H1 (cell line): ENCODE data around the gene CDKN2B-AS1. TPM values are rescaled to one million over a fixed set of nuclear protein-coding genes. Genes with fewer than 3 reads are reported as not detected.

Source experiments
- CTCF ChIA-PET: fragments of 300-600 bp; sonication (Branson Sonifier 250); formaldehyde crosslinking; loops from one replicate; lab custom pipeline; 2021; ENCODE audit not compliant: partially characterized antibody; lab: Charles Lee
- POLR2A ChIA-PET: fragments of 300-600 bp; sonication (Branson Sonifier 250); formaldehyde crosslinking; loops from one replicate; lab custom pipeline; 2021; ENCODE audit warnings: inconsistent platforms; ENCODE audit not compliant: partially characterized antibody; lab: Charles Lee
- DNase-seq, 2 experiments: peaks; one replicate each; pipeline versions ENCODE4 v3.0.0 to v3.0.0-alpha.2; 2010 to 2022; ENCODE audit warnings: low spot score in 2 of 2, low read depth in 1 of 2, mixed read lengths in 1 of 2
- FAIRE-seq: peaks from 2 replicates; lab custom pipeline; 2011; peaks lifted over from hg19 to GRCh38; lab: Jason Lieb, UNC
- H2AFZ ChIP-seq: 2 replicates; pipeline ENCODE4 v1.8.1; 2012; ENCODE audit warnings: low read length, inconsistent platforms
- H2AK5ac ChIP-seq: 2 replicates; pipeline ENCODE4 v1.6.1; 2013; ENCODE audit warnings: low read depth, low read length
- H2BK120ac ChIP-seq: replicated peaks from 2 replicates; pipeline ENCODE3; 2013; ENCODE audit warnings: low read depth, low read length, inconsistent platforms
- H2BK12ac ChIP-seq: 2 replicates; pipeline ENCODE4 v1.6.1; 2013; ENCODE audit warnings: low read depth, low read length
- H2BK15ac ChIP-seq: 2 replicates; pipeline ENCODE4 v1.6.1; 2013; ENCODE audit warnings: low read length
- H2BK20ac ChIP-seq: 2 replicates; pipeline ENCODE4 v1.6.1; 2013; ENCODE audit warnings: low read length
- H2BK5ac ChIP-seq: 2 replicates; pipeline ENCODE4 v1.6.1; 2013; ENCODE audit warnings: low read depth, low read length
- H3K14ac ChIP-seq: 2 replicates; pipeline ENCODE4 v1.6.1; 2013; ENCODE audit warnings: inconsistent platforms; ENCODE audit not compliant: insufficient read length
- H3K18ac ChIP-seq: 2 replicates; pipeline ENCODE4 v1.6.1; 2013; ENCODE audit warnings: low read length; ENCODE audit errors: extremely low read depth
- H3K23ac ChIP-seq: 2 replicates; pipeline ENCODE4 v1.6.1; 2013; ENCODE audit warnings: inconsistent platforms; ENCODE audit not compliant: insufficient read length
- H3K23me2 ChIP-seq: 2 replicates; pipeline ENCODE4 v1.6.1; 2013; ENCODE audit warnings: low read depth, low read length
- H3K27ac ChIP-seq: 2 replicates; pipeline ENCODE4 v1.6.1; 2011; ENCODE audit warnings: low read depth, low read length, inconsistent platforms
- H3K27me3 ChIP-seq, 4 experiments: replicated peaks in 1 of 4; 1 replicate in 1 of 4; 2 replicates in 3 of 4; pipeline versions ENCODE4 v1.6.1 to v1.8.1; 2011 to 2013; ENCODE audit warnings: low read length in 3 of 4, mild to moderate bottlenecking in 3 of 4, inconsistent platforms in 2 of 4, mixed read lengths in 2 of 4, moderate library complexity in 1 of 4; ENCODE audit not compliant: control insufficient read depth in 3 of 4, insufficient read depth in 3 of 4; ENCODE audit errors: extremely low read depth in 1 of 4
- H3K36me3 ChIP-seq, 4 experiments: 2 replicates each; pipeline versions ENCODE4 v1.6.1 to v1.8.1; 2011 to 2013; ENCODE audit warnings: mild to moderate bottlenecking in 4 of 4, low read length in 3 of 4, moderate library complexity in 2 of 4, control low read depth in 1 of 4, inconsistent platforms in 1 of 4; ENCODE audit not compliant: insufficient read depth in 4 of 4, control insufficient read depth in 2 of 4
- H3K4ac ChIP-seq: replicated peaks from 2 replicates; pipeline ENCODE3; 2013; ENCODE audit warnings: low read length, low read depth, mixed read lengths, inconsistent platforms; ENCODE audit not compliant: insufficient read length
- H3K4me1 ChIP-seq, 4 experiments: replicated peaks in 1 of 4; 1 replicate in 1 of 4; 2 replicates in 3 of 4; pipeline versions ENCODE4 v1.6.1 to v1.8.1; 2011 to 2013; ENCODE audit warnings: low read length in 3 of 4, inconsistent platforms in 2 of 4, mixed read lengths in 1 of 4; ENCODE audit not compliant: insufficient read depth in 4 of 4, control insufficient read depth in 3 of 4
- H3K4me2 ChIP-seq, 2 experiments: 2 replicates each; pipeline versions ENCODE4 v1.6.1 to v1.8.1; 2011 to 2013; ENCODE audit warnings: low read depth in 2 of 2, low read length in 2 of 2, control low read depth in 1 of 2, inconsistent platforms in 1 of 2, mild to moderate bottlenecking in 1 of 2; ENCODE audit not compliant: insufficient read depth in 1 of 2
- H3K4me3 ChIP-seq, 4 experiments: fragments of 200-600, 300-600 bp in 1 of 4; sonication (generic), shearing (Covaris generic), sonication (Bioruptor Twin) in 1 of 4; 2 replicates each; pipeline versions ENCODE4 v1.5.1 to v1.8.1; 2011 to 2016; ENCODE audit warnings: low read length in 4 of 4, low read depth in 3 of 4, control low read depth in 2 of 4, inconsistent platforms in 2 of 4, mild to moderate bottlenecking in 2 of 4, mixed read lengths in 1 of 4, moderate library complexity in 1 of 4; ENCODE audit not compliant: insufficient read depth in 2 of 4; ENCODE audit errors: extremely low read depth in 1 of 4
- H3K56ac ChIP-seq: replicated peaks from 2 replicates; pipeline ENCODE3; 2013; ENCODE audit warnings: low read depth, mild to moderate bottlenecking, mixed read lengths, low read length, inconsistent platforms; ENCODE audit not compliant: insufficient read length
- H3K79me1 ChIP-seq: 2 replicates; pipeline ENCODE4 v1.6.1; 2013; ENCODE audit warnings: low read depth, low read length, control low read depth
- H3K79me2 ChIP-seq, 2 experiments: 2 replicates each; pipeline versions ENCODE4 v1.6.1 to v1.8.1; 2012 to 2013; ENCODE audit warnings: low read length in 2 of 2, mild to moderate bottlenecking in 2 of 2, inconsistent platforms in 1 of 2; ENCODE audit not compliant: insufficient read depth in 2 of 2, control insufficient read depth in 1 of 2
- H3K9ac ChIP-seq, 4 experiments: replicated peaks in 1 of 4; 1 replicate in 1 of 4; 2 replicates in 3 of 4; pipeline versions ENCODE4 v1.6.1 to v1.8.1; 2011 to 2013; ENCODE audit warnings: low read depth in 3 of 4, low read length in 3 of 4, control low read depth in 2 of 4, mild to moderate bottlenecking in 2 of 4, moderate library complexity in 2 of 4, inconsistent platforms in 1 of 4; ENCODE audit errors: extremely low read depth in 1 of 4
- H3K9me3 ChIP-seq, 2 experiments: 2 replicates each; pipeline versions ENCODE4 v1.6.1 to v1.8.1; 2012 to 2013; ENCODE audit warnings: mild to moderate bottlenecking in 2 of 2, moderate library complexity in 2 of 2, control low read depth in 1 of 2, inconsistent platforms in 1 of 2, low read depth in 1 of 2, low read length in 1 of 2, mixed read lengths in 1 of 2; ENCODE audit not compliant: insufficient read depth in 2 of 2
- H4K20me1 ChIP-seq, 2 experiments: replicated peaks in 1 of 2; 2 replicates each; pipeline versions ENCODE3 to v1.8.1; 2011 to 2013; ENCODE audit warnings: inconsistent platforms in 2 of 2, low read length in 2 of 2, mild to moderate bottlenecking in 1 of 2; ENCODE audit not compliant: insufficient read depth in 2 of 2, control insufficient read depth in 1 of 2
- H4K5ac ChIP-seq: 2 replicates; pipeline ENCODE4 v1.6.1; 2013; ENCODE audit warnings: low read length, low read depth, mixed read lengths, inconsistent platforms; ENCODE audit not compliant: insufficient read length
- H4K8ac ChIP-seq: 2 replicates; pipeline ENCODE4 v1.8.0; 2013; ENCODE audit warnings: mild to moderate bottlenecking, moderate library complexity, low read length, inconsistent platforms; ENCODE audit not compliant: insufficient read depth; ENCODE audit errors: extremely low read depth
- H4K91ac ChIP-seq: replicated peaks from 2 replicates; pipeline ENCODE3; 2013; ENCODE audit warnings: low read length, mixed read lengths, inconsistent platforms; ENCODE audit not compliant: insufficient read length
- CBX8 ChIP-seq: fragments of 300-800, 300-1000 bp; sonication (generic); IDR thresholded peaks from 2 replicates; pipeline ENCODE4 v1.7.1; 2016; ENCODE audit warnings: low read depth, low read length, borderline replicate concordance
- SUZ12 ChIP-seq: fragments of 200-600 bp; sonication (generic); IDR thresholded peaks from 2 replicates; pipeline ENCODE4 v1.6.1; 2012; ENCODE audit warnings: mild to moderate bottlenecking, inconsistent platforms, low read length, moderate library complexity, mixed read lengths
- TCF12 ChIP-seq: IDR thresholded peaks from 2 replicates; pipeline ENCODE4 v1.6.1; 2011; ENCODE audit warnings: low read depth, mild to moderate bottlenecking, low read length
- YY1 ChIP-seq: IDR thresholded peaks from 2 replicates; pipeline ENCODE4 v1.6.1; 2011; ENCODE audit warnings: low read depth, mild to moderate bottlenecking, low read length
- WGBS, 2 experiments: shearing (Covaris generic) in 1 of 2; methylation state at CpG; one replicate each; pipeline versions ENCODE4 v1.1.6 to v1.1.7; 2013 to 2015; ENCODE audit warnings: low lambda C conversion rate in 2 of 2, mixed read lengths in 2 of 2, inconsistent platforms in 1 of 2, low coverage in 1 of 2, missing lambda C conversion rate in 1 of 2; ENCODE audit not compliant: insufficient replicate concordance in 2 of 2, insufficient coverage in 1 of 2, insufficient read length in 1 of 2; ENCODE audit errors: extremely low coverage in 1 of 2, missing lambda C conversion rate in 1 of 2; 5-methylcytosine and 5-hydroxymethylcytosine counted together
- polyA plus RNA-seq, 7 experiments: library from polyadenylated mRNA; depleted of rRNA in 3 of 7; stranded (reverse) in 5 of 7; unstranded in 2 of 7; fragments of >200 nt in 5 of 7; fragments of 200-250 nt in 2 of 7; gene quantifications; 1 replicate in 5 of 7; 2 replicates in 1 of 7; 4 replicates in 1 of 7; pipeline versions ENCODE4 v1.2.1 to v1.2.3, GENCODE V29; 2011 to 2013; ENCODE audit warnings: missing spikeins in 2 of 7, mixed read lengths in 2 of 7
- total RNA-seq: library from RNA; stranded (reverse); fragmentation: NEBNext Ultra II Directional; extraction: Animal tissue kit (Norgen Biotek cat#: 25700); gene quantifications from 2 replicates; pipeline ENCODE4 v1.2.1, GENCODE V29; 2021
- TF ChIP-seq, protein P1 (sequence below): IDR thresholded peaks from 2 replicates; pipeline ENCODE4 v1.6.1; 2012; ENCODE audit warnings: inconsistent platforms

Gene CDKN2B-AS1
- total and polyA plus RNA-seq, 2 of the 8 experiments (the other 6 are each of a cell fraction or from before 2014, with no cell fraction given), result not detected

DNA sequence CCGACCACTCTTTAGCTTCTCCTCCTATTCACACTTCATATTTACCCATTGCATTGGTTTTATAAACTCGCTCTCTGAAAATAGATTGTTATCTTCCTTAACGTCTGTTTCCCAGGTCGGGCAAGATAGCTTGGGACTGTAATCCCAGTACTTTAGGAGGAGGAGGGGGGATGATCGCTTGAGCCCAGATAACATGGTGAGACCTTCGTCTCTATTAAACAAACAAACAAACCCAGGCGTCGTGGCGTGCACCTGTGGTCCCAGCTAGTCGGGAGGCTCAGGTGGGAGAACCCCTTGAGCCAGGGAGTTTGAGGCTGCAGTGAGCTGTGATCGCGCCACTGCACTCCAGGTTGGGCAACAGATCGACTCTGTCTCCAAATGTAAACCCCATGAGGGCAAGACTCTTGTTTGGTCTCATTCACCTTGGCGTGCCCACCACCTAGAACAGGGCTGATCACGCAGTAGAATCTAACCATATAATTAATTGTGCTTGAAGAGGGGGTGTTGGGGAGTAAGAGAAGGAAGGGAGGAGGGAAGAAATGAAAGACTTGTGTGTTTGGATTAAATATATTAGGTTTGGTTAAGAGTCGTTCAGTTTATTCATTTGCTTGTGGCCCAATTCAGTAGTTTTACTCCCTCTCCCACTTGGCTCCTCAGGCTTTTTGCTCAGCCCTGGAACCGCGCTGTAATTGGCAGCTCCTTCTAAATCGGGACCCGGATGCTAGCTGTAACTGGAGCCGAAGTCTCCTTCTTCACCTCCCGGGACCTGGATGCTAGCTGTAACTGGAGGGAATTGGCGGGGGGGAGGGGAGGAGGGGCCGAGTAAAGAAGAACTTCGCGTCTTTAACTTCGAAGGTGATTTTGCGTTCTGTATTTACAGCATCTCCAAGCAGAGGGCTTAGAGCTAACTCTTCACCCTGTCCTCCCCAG, 25.3 kb upstream of the CDKN2B-AS1 start:
- WGBS, 2 experiments, result 11 to 100% methylated on average over 1 to 24 of the region's 28 CpGs
- no peak overlapping the region for H2AK5ac ChIP-seq

More for the DNA sequence above, 25.3 kb upstream of the CDKN2B-AS1 start:
- Histone ChIP-seq H3K14ac (no peak overlapping the region), H2BK12ac (no peak overlapping the region), H3K23me2 (no peaks in the 10 kb centered on the region; the same call in 1 of the 2 replicates), H3K9ac (no peak overlapping the region), H3K79me1 (no peaks in the 10 kb centered on the region), H3K9me3 (0 out of 4 replicates have a peak, but pooled peaks cover 0 to 3% of the 10 kb centered on the region in 2 experiments), H4K20me1 (peaks cover 14 to 35% of the 10 kb centered on the region in 2 experiments), H3K18ac (no peak overlapping the region), H3K4me3 (no peak overlapping the region), H2BK5ac (no peak overlapping the region), H3K4me1 (peaks cover 7 to 27% (median 14%) of the 10 kb centered on the region in 4 experiments), H3K4ac (no peak overlapping the region), H3K56ac (no peak overlapping the region), H2BK20ac (no peak overlapping the region), H2AFZ (no peak overlapping the region), H4K8ac (no peak overlapping the region), H3K36me3 (peaks cover 0 to 8% (median 0%) of the 10 kb centered on the region in 4 experiments; a peak in 2 of 8 replicates), H3K79me2 (no peaks in the 10 kb centered on the region), H3K27me3 (peaks cover 83 to 100% (median 93%) of the 10 kb centered on the region in 4 experiments), H2BK120ac (no peak overlapping the region), H4K91ac (no peak overlapping the region), H4K5ac (no peak overlapping the region), H3K27ac (no peak overlapping the region), H2BK15ac (no peak overlapping the region), H3K4me2 (peak overlapping the region in 1 of 2 experiments; percentile 53; a peak in 2 of 4 replicates), H3K23ac (no peak overlapping the region)
- CTCF ChIA-PET, result interaction anchor here (0.8 to 7.4 kb wide), 15 partner anchors 10 to 157 kb away, joined by 3 to 57 read pairs (median 5); partner anchors contain the start of genes CDKN2A, CDKN2B and CDKN2B-AS1
- POLR2A ChIA-PET, result interaction anchor here (1.2 to 1.7 kb wide), 3 partner anchors 21 to 129 kb away, joined by 3 to 5 read pairs (median 5); partner anchors contain the start of genes CDKN2A and CDKN2B-AS1
- DNase-seq (no peak), FAIRE-seq (no peak)
- TF ChIP-seq SUZ12, result peak; percentile 90; the same call in 1 of the 2 replicates
- TF ChIP-seq YY1, result no peak
- TF ChIP-seq, protein P1, sequence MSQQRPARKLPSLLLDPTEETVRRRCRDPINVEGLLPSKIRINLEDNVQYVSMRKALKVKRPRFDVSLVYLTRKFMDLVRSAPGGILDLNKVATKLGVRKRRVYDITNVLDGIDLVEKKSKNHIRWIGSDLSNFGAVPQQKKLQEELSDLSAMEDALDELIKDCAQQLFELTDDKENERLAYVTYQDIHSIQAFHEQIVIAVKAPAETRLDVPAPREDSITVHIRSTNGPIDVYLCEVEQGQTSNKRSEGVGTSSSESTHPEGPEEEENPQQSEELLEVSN, result no peak
- TF ChIP-seq TCF12, result 0 out of 2 replicates have a peak, but pooled peaks have one; percentile 17
- TF ChIP-seq CBX8, result peak; percentile 19; the same call in 1 of the 2 replicates
